Adipocyte (in vitro differentiated cells): ENCODE data around the gene SNRNP25.
A peak's percentile ranks its signal among the peaks of the same experiment; 100 is the strongest.

Experiments used
- DNase-seq: peaks from one replicate; pipeline ENCODE4 v3.0.0-alpha.2; 2015; ENCODE audit warnings: low read depth
- H3K27me3 ChIP-seq: replicated peaks from 2 replicates; pipeline ENCODE4 v1.7.0; 2013; ENCODE audit warnings: mild to moderate bottlenecking, low read length, moderate library complexity; ENCODE audit not compliant: control insufficient read depth, insufficient read depth
- H3K36me3 ChIP-seq: 2 replicates; pipeline ENCODE4 v1.7.0; 2013; ENCODE audit warnings: low read length, mild to moderate bottlenecking, moderate library complexity; ENCODE audit not compliant: control insufficient read depth, insufficient read depth, severe bottlenecking
- H3K4me1 ChIP-seq: 2 replicates; pipeline ENCODE4 v1.7.0; 2013; ENCODE audit warnings: mild to moderate bottlenecking, low read length, moderate library complexity; ENCODE audit not compliant: control insufficient read depth, insufficient read depth
- H3K4me3 ChIP-seq: 2 replicates; pipeline ENCODE4 v1.7.0; 2013; ENCODE audit warnings: mild to moderate bottlenecking, low read length, moderate library complexity
- H3K9ac ChIP-seq: 2 replicates; pipeline ENCODE4 v1.7.0; 2013; ENCODE audit warnings: mild to moderate bottlenecking, low read length, moderate library complexity
- H3K9me3 ChIP-seq: 2 replicates; pipeline ENCODE4 v1.7.0; 2013; ENCODE audit warnings: mild to moderate bottlenecking, low read length, moderate library complexity; ENCODE audit not compliant: control insufficient read depth

The SNRNP25 gene

GRCh38 chr16:59440-60059 lies 5.9 kb downstream of the SNRNP25 start:
- Histone ChIP-seq H3K9ac (no peak overlapping the region), H3K36me3 (peaks cover 84% of the 10 kb centered on the region), H3K4me1 (peaks cover 5% of the 10 kb centered on the region), H3K27me3 (no peaks in the 10 kb centered on the region), H3K4me3 (no peak overlapping the region), H3K9me3 (no peaks in the 10 kb centered on the region)
- DNase-seq = no peak

GRCh38 chr16:60166-60565 lies 6.5 kb downstream of the SNRNP25 start:
- peaks cover 86% of the 10 kb centered on the region for H3K36me3 ChIP-seq
- H3K9me3 ChIP-seq = no peaks in the 10 kb centered on the region
- H3K27me3 ChIP-seq = no peaks in the 10 kb centered on the region
- peaks cover 5% of the 10 kb centered on the region for H3K4me1 ChIP-seq
- DNase-seq = no peak
- no peak overlapping the region for H3K4me3 ChIP-seq
- no peak overlapping the region for H3K9ac ChIP-seq

GRCh38 chr16:60929-61878 lies 7.6 kb downstream of the SNRNP25 start:
- DNase-seq = no peak
- Histone ChIP-seq H3K27me3 (no peaks in the 10 kb centered on the region), H3K9me3 (no peaks in the 10 kb centered on the region), H3K36me3 (peaks cover 75% of the 10 kb centered on the region), H3K9ac (no peak overlapping the region), H3K4me3 (no peak overlapping the region), H3K4me1 (peaks cover 11% of the 10 kb centered on the region)

GRCh38 chr16:61879-62281 lies 8.3 kb downstream of the SNRNP25 start:
- no peaks in the 10 kb centered on the region for H3K27me3 ChIP-seq
- H3K4me3 ChIP-seq = no peak overlapping the region
- H3K9ac ChIP-seq = no peak overlapping the region
- DNase-seq = no peak
- H3K9me3 ChIP-seq = no peaks in the 10 kb centered on the region
- peaks cover 69% of the 10 kb centered on the region for H3K36me3 ChIP-seq
- H3K4me1 ChIP-seq = peaks cover 16% of the 10 kb centered on the region

- H3K9me3 ChIP-seq = no peaks in the 10 kb centered on the region
- no peaks in the 10 kb centered on the region for H3K27me3 ChIP-seq
- no peak for DNase-seq
- H3K36me3 ChIP-seq = peaks cover 64% of the 10 kb centered on the region
- no peak overlapping the region for H3K4me3 ChIP-seq
- no peak overlapping the region for H3K9ac ChIP-seq
- H3K4me1 ChIP-seq = peaks cover 22% of the 10 kb centered on the region
Observed at GRCh38 chr16:62283-62967, 8.8 kb downstream of the SNRNP25 start.

GRCh38 chr16:62968-63391 lies 9.4 kb downstream of the SNRNP25 start:
- Histone ChIP-seq H3K27me3 (no peaks in the 10 kb centered on the region), H3K36me3 (peaks cover 61% of the 10 kb centered on the region), H3K9ac (no peak overlapping the region), H3K4me3 (no peak overlapping the region), H3K4me1 (peaks cover 24% of the 10 kb centered on the region), H3K9me3 (no peaks in the 10 kb centered on the region)
- no peak for DNase-seq

GRCh38 chr16:63466-63865 lies 9.8 kb downstream of the SNRNP25 start:
- no peak overlapping the region for H3K4me3 ChIP-seq
- H3K36me3 ChIP-seq = peaks cover 56% of the 10 kb centered on the region
- no peaks in the 10 kb centered on the region for H3K27me3 ChIP-seq
- no peak overlapping the region for H3K9ac ChIP-seq
- H3K9me3 ChIP-seq = no peaks in the 10 kb centered on the region
- peaks cover 26% of the 10 kb centered on the region for H3K4me1 ChIP-seq
- no peak for DNase-seq

GRCh38 chr16:63998-64913 lies 10.6 kb downstream of the SNRNP25 start:
- Histone ChIP-seq H3K9me3 (no peaks in the 10 kb centered on the region), H3K36me3 (peaks cover 49% of the 10 kb centered on the region), H3K9ac (no peak overlapping the region), H3K27me3 (no peaks in the 10 kb centered on the region), H3K4me3 (no peak overlapping the region), H3K4me1 (peaks cover 34% of the 10 kb centered on the region)
- DNase-seq = no peak

- DNase-seq = no peak
- Histone ChIP-seq H3K4me1 (peaks cover 41% of the 10 kb centered on the region), H3K36me3 (peaks cover 42% of the 10 kb centered on the region), H3K9ac (no peak overlapping the region), H3K4me3 (no peak overlapping the region), H3K27me3 (no peaks in the 10 kb centered on the region), H3K9me3 (no peaks in the 10 kb centered on the region)
Observed at GRCh38 chr16:64914-65255, 11.3 kb downstream of the SNRNP25 start.

- peak overlapping the region; percentile 11 for H3K9ac ChIP-seq
- peaks cover 49% of the 10 kb centered on the region for H3K4me1 ChIP-seq
- H3K36me3 ChIP-seq = peaks cover 34% of the 10 kb centered on the region
- peak; percentile 91 for DNase-seq
- H3K9me3 ChIP-seq = no peaks in the 10 kb centered on the region
- H3K27me3 ChIP-seq = no peaks in the 10 kb centered on the region
- no peak overlapping the region for H3K4me3 ChIP-seq
Observed at GRCh38 chr16:65745-66144, 12.1 kb downstream of the SNRNP25 start.
